Central memory CD8-positive, alpha-beta T cell (primary cell): ENCODE results near the gene ATF6.

Experiments used
- ATAC-seq: fragments of 150-1000 bp; cut with Tn5 transposase; replicated peaks from 2 replicates; pipeline ENCODE4 v1.10.0; 2022; ENCODE audit warnings: mild to moderate bottlenecking, moderate FRiP score, moderate number of reproducible peaks; ENCODE audit not compliant: poor library complexity, severe bottlenecking; ENCODE audit errors: extremely low read depth
- DNase-seq, 2 donors: peaks; one replicate each; pipeline ENCODE4 v3.0.0; 2021; ENCODE audit warnings: low spot score in 2 of 2
- H3K27ac Mint-ChIP-seq: one replicate; pipeline ENCODE4 v1.8.0; 2022; ENCODE audit warnings: low read depth, mild to moderate bottlenecking, moderate library complexity, mixed read lengths
- H3K27me3 Mint-ChIP-seq: one replicate; pipeline ENCODE4 v1.8.0; 2022; ENCODE audit warnings: mixed read lengths
- H3K36me3 Mint-ChIP-seq: one replicate; pipeline ENCODE4 v1.8.0; 2022; ENCODE audit warnings: mild to moderate bottlenecking, moderate library complexity, mixed read lengths; ENCODE audit not compliant: insufficient read depth
- H3K4me1 Mint-ChIP-seq: one replicate; pipeline ENCODE4 v1.8.0; 2022; ENCODE audit warnings: mixed read lengths
- H3K4me3 Mint-ChIP-seq: one replicate; pipeline ENCODE4 v1.8.0; 2022; ENCODE audit warnings: mild to moderate bottlenecking, moderate library complexity, mixed read lengths
- H3K9me3 Mint-ChIP-seq: one replicate; pipeline ENCODE4 v1.8.0; 2022; ENCODE audit warnings: mixed read lengths

ATF6 gene

DNA sequence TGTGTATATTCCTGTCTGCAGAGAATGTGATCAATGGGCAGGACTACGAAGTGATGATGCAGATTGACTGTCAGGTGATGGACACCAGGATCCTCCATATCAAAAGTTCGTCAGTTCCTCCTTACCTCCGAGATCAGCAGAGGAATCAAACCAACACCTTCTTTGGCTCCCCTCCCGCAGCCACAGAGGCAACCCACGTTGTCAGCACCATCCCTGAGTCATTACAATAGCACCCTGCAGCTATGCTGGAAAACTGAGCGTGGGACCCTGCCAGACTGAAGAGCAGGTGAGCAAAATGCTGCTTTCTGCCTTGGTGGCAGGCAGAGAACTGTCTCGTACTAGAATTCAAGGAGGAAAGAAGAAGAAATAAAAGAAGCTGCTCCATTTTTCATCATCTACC lies 192.3 kb downstream of the ATF6 start:
- H3K4me1 Mint-ChIP-seq = peaks cover 48% of the 10 kb centered on the region
- H3K36me3 Mint-ChIP-seq = peaks cover 14% of the 10 kb centered on the region
- DNase-seq (no peak), ATAC-seq (no peak)
- H3K27ac Mint-ChIP-seq = peak overlapping the region; percentile 41
- no peaks in the 10 kb centered on the region for H3K9me3 Mint-ChIP-seq
- no peaks in the 10 kb centered on the region for H3K27me3 Mint-ChIP-seq
- no peak overlapping the region for H3K4me3 Mint-ChIP-seq

DNA sequence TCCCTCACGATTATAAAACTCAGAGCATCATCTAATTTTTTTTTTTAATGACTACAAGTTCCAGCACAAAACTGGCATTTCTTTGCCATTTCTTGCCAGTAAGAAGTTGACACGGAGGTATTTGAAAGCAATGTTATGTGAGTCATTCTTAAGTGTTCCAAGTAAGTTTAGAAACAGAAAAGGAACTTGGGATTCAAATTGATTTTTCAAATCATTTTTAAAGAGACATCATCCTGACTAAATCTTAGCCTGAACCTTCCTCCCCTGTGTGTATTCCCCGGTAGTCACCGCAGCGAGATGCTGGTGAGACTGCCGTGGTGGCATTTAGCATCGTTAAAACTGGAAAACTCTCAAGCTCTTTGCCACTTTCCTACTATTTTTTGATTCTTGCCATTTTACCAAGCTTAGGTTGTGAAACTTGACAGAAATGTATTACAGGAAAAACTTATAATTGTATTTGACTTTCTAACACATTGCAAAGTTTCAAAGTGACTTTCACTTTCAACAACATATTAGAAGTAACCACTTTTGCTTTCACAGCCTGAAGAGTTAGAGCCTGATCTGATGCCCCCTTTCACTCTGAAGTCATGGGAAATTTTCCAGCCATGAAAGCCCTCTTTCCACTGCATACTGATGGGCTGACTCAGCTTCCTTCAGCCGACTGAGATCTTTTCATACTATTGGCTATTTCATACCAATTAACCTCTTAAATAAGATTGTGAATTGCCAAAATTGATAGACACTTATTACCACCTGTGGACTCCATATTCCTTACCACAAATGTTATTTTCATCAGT lies 196.2 kb downstream of the ATF6 start:
- Mint-ChIP-seq H3K36me3 (peaks cover 9% of the 10 kb centered on the region), H3K27ac (peak overlapping the region; percentile 84), H3K4me3 (peak overlapping the region; percentile 82), H3K27me3 (no peaks in the 10 kb centered on the region), H3K9me3 (no peaks in the 10 kb centered on the region), H3K4me1 (peaks cover 32% of the 10 kb centered on the region)
- peak; percentile 58 for ATAC-seq
- no peak for DNase-seq

DNA sequence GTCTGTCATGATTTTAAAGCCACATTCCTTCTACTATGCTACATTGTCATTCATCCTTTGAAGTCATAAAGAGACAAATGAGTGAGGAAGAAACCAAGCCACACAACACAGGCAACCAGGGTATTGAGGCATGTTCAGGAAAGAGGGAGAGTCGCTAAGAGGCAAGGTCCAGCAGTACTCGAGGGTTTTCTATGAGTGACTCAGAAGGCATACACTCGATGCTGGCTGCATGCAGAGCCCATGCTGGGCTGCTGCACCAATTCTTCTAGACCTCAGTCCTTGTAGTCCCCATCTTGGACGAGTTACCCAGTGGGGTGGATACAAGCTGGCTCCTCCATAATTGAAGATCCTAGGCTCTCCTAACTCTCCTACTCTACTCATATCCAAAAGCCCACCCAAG lies 199.9 kb downstream of the ATF6 start:
- Mint-ChIP-seq H3K4me3 (no peak overlapping the region), H3K36me3 (peaks cover 4% of the 10 kb centered on the region), H3K4me1 (peaks cover 18% of the 10 kb centered on the region), H3K27me3 (no peaks in the 10 kb centered on the region), H3K9me3 (no peaks in the 10 kb centered on the region), H3K27ac (no peak overlapping the region)
- DNase-seq = no peak
- no peak for ATAC-seq

DNA sequence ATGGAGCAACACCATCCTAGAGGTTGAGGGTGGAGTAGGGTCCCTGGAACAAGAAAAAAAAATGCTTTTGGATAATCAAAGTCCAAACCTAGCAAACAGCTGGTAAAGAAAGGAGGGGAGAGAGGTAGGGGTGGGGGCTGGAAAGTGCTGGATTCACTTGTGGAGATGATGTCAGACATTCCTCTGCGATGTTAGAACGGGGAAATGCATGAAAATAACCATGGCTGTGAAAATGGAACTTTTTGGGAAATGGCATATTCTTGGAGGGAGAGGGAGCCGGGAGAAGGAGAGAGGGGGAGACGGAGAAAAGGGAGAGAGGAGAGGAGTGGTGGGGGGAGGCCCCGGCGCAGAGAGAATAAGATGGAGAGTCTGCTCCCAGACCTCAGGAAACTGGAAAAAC lies 203.9 kb downstream of the ATF6 start:
- Mint-ChIP-seq H3K36me3 (peaks cover 2% of the 10 kb centered on the region), H3K4me3 (no peak overlapping the region)

DNA sequence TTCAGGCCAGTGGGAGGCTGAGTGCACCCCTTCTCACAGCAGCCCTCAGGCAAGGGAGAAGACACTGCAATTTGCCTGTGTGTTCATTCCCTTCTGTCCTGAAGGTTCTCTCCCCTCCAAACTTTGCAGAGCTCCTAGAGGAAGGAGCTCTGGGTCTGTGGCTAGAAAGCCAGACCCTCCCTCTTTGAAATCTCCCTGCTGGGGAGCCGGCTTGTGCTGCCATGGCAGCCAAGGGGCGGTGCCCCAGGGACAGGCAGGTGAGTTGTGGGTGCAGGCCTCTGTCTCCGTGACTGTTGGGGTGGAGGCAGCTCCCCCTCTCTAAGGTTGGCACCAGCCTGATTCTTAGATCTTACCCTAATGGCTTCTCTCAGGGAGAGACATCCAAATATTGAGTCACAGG lies 204.5 kb downstream of the ATF6 start:
- DNase-seq (no peak), ATAC-seq (no peak)
- no peaks in the 10 kb centered on the region for H3K4me1 Mint-ChIP-seq
- no peak overlapping the region for H3K27ac Mint-ChIP-seq
- H3K36me3 Mint-ChIP-seq = peaks cover 2% of the 10 kb centered on the region
- H3K4me3 Mint-ChIP-seq = no peak overlapping the region
- H3K9me3 Mint-ChIP-seq = no peaks in the 10 kb centered on the region
- H3K27me3 Mint-ChIP-seq = no peaks in the 10 kb centered on the region

More for the DNA sequence above, 203.9 kb downstream of the ATF6 start:
- no peaks in the 10 kb centered on the region for H3K4me1 Mint-ChIP-seq
- no peak overlapping the region for H3K27ac Mint-ChIP-seq
- DNase-seq (no peak), ATAC-seq (no peak)
- H3K9me3 Mint-ChIP-seq = no peaks in the 10 kb centered on the region
- H3K27me3 Mint-ChIP-seq = no peaks in the 10 kb centered on the region

DNA sequence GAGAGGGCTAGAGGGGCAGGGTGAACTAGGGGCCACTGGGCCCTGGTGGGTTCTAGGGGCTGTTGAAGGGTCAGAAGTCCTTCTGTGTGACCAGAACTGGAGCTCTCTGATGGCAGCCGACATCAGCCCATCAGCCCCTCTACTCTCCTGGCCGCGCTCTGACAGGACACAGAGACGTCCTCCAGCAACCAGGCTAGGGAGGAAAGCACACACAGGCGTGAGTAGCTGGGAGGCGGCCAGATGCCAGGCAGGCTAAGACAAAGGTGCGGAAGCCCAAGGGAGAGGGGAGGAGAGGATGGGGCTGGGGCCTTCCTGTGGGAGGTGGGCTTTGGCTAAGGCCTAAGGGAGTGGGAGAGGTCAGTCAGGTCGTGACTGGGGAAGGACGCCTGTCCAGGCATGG lies 206.7 kb downstream of the ATF6 start:
- Mint-ChIP-seq H3K36me3 (peaks cover 2% of the 10 kb centered on the region), H3K4me1 (no peaks in the 10 kb centered on the region), H3K9me3 (no peaks in the 10 kb centered on the region), H3K4me3 (no peak overlapping the region), H3K27ac (no peak overlapping the region), H3K27me3 (no peaks in the 10 kb centered on the region)
- DNase-seq (no peak), ATAC-seq (no peak)

DNA sequence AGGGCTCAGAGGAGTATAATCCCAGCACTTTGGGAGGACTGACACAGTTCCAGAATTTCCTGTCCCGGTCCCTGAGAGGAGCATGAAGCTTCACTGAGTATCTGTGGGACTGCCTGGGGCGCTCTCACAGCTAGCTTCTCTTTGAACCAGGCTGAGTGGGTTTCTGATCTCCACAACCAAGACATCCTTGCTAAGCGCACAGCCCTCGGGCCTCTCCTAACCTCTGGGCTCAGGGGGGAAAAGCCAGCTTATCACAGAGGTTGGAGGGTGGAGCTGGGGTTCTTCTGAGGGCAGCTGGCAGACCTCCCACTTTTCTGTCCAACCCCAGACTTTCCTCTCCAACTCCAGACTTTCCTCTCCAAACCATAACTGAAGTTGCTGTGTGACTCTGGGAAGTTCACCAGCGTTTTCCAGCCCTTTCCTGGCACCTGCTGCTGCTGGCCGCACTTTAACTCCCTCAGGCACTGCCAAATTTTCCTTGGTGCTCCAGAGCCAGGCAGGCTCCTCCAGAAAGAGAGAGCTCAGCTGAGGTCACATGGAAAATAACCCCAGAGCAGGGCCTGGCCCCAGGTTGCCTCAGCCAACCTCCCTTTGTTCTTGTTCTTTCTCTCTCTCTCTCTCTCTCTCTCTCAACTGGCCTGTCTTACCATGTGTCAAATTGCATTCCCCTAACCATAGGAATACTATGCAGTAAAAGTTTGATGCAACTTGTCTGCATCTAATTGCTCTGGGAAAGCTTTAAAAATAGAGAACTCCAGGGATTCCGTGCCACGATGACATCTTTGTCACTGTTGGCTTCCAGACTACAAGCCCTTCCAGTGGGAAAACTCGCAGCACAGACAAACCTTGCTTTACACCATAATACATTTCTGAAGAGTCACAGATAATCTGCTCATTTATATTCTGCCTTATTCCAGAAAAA lies 208.1 kb downstream of the ATF6 start:
- no peaks in the 10 kb centered on the region for H3K27me3 Mint-ChIP-seq
- DNase-seq = no peak
- H3K36me3 Mint-ChIP-seq = peaks cover 2% of the 10 kb centered on the region
- no peak overlapping the region for H3K27ac Mint-ChIP-seq
- no peak for ATAC-seq
- no peaks in the 10 kb centered on the region for H3K9me3 Mint-ChIP-seq
- no peak overlapping the region for H3K4me3 Mint-ChIP-seq
- H3K4me1 Mint-ChIP-seq = no peaks in the 10 kb centered on the region

DNA sequence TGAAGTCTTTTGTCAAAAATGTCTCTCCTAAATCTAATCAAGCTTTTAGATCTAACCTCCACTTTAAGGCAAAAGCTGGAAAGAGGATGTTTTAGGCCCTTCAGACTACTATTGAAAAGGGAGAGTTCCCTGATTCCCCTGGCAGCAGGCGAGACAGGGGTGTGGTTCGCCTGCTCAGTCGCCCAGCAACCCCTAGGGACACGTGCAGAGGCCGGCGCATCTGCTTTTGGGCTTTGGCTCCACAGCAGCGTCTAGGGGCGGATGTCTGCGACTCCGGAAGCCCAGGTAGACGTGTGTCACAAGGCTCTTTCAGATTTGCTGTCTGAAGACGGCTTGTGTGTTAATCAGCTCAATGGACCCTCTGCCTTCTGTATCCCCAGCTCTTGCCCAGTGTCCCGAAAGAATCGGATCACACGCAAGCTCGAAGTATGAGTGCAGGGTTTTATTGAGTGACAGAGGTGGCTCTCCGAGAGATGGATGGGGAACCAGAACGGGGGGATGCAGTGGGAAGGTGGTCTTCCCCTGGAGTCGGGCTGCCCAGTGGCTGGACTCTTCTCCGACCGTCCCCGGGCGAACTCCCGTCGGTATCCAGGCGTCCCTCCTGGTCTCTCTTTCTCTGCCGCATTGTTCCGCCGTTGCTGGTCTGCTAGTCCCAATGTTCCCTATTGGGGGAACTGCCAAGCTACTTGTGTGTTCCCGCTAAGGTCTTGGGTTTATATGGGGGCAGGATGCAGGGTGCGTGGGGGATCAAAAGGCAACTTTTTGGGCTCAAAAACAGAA lies 212.1 kb downstream of the ATF6 start:
- H3K36me3 Mint-ChIP-seq = peaks cover 2% of the 10 kb centered on the region
- H3K9me3 Mint-ChIP-seq = no peaks in the 10 kb centered on the region
- H3K27me3 Mint-ChIP-seq = no peaks in the 10 kb centered on the region
- DNase-seq = no peak
- no peak overlapping the region for H3K4me3 Mint-ChIP-seq
- ATAC-seq = no peak
- no peaks in the 10 kb centered on the region for H3K4me1 Mint-ChIP-seq
- no peak overlapping the region for H3K27ac Mint-ChIP-seq

DNA sequence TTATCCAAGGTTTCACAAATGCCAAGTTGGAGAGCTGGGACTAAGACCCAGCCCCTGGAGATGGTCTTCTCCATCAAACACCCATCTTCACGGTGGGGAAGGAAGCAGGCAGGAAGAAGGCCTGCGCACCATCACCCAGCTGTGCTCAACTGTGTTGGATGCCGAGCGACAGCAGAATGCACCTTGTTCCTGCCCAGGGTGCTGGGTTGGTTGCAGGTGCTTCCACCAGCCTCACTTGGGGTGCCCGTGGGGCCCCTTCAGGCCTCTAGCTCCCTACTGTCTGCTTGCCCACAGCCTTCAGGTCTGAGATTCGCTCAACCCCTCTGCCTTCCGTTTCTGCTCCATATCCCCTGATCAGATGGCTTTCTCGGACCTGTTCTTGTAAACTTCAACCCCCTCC lies 215.0 kb downstream of the ATF6 start:
- H3K27ac Mint-ChIP-seq = no peak overlapping the region
- ATAC-seq = no peak
- H3K4me1 Mint-ChIP-seq = no peaks in the 10 kb centered on the region
- H3K27me3 Mint-ChIP-seq = no peaks in the 10 kb centered on the region
- H3K4me3 Mint-ChIP-seq = no peak overlapping the region
- DNase-seq = no peak
- no peaks in the 10 kb centered on the region for H3K9me3 Mint-ChIP-seq
- H3K36me3 Mint-ChIP-seq = peaks cover 2% of the 10 kb centered on the region

DNA sequence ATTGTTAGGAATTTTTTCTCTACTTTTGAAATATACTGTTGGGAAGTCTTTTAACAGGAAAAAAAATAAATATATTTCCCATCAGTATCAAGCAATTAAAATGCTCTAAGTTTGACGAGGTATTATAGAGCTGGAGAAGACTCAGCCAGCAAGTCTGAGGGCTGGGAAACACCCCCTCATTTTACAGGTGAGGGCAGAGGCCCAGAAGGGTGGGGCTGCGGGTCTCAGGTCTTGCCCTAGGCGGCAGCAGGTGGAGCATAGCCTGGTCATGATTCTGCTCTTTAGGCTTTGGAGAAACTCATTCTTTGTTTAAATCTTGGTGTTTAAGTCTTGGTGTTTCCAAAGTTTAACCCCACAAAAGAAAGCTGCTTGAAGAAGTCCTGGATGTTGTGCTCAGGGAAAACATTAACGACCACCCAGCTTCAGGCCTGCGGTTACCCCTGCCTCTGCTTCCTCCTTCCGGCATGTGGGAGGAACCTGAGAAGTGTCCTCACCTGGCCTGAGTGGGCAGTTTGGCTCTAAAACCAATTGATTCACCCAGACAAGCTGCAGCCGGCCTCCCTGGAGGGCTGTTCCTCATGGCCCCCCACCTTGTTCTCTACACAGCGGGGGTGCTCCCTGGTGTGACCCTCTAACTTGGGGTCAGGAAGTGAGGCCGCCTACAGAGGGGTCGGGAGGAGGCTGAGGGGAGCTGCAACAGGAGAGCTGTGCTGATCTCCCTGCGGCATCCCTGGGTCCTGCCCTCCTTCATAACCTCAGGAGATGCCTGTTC lies 215.8 kb downstream of the ATF6 start:
- Mint-ChIP-seq H3K27me3 (no peaks in the 10 kb centered on the region), H3K27ac (no peak overlapping the region), H3K4me1 (no peaks in the 10 kb centered on the region), H3K4me3 (no peak overlapping the region), H3K36me3 (peaks cover under 1% of the 10 kb centered on the region), H3K9me3 (no peaks in the 10 kb centered on the region)
- DNase-seq (no peak), ATAC-seq (no peak)

DNA sequence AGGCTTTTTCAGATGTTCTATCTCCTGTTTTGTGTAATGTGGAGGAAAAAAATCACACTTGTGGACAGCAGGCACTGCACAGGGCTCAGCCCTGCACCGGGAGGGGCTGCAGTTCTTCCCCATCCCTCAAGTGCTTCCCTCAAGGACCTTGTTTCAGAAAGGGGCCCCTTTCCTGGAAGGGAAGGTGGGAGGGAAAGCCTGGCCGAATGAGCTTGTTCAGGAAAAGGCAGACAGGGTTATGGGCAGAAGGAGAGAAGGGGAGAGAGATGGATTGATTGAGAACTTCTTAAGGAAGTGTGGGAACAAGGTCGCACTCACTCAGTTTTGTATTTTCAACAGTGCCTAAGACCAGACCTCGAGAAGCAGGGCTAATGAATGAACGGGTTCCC lies 216.4 kb downstream of the ATF6 start:
- Mint-ChIP-seq H3K27me3 (no peaks in the 10 kb centered on the region), H3K36me3 (no peaks in the 10 kb centered on the region), H3K4me3 (no peak overlapping the region), H3K9me3 (peaks cover 5% of the 10 kb centered on the region), H3K27ac (no peak overlapping the region), H3K4me1 (no peaks in the 10 kb centered on the region)
- no peak for DNase-seq
- no peak for ATAC-seq

DNA sequence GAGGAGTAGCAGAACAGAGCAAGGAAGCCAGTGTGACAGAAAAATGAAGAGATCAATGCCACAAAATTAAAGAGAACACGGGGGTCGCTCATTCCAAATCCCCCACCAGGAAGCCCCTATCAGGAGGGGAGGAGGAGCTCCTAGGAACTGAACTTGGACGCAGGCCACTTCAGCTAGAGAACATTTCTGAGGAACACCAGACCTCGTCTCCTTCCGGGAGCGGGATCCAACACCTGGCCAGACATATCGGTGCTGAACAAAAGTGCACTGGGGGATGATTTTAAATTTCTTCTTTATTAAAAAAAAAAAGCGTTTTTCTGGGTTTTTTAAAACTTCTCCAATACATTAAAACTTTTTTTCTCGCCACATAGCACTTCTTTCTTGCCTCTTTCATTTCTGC lies 216.8 kb downstream of the ATF6 start:
- H3K27me3 Mint-ChIP-seq = no peaks in the 10 kb centered on the region
- DNase-seq (no peak), ATAC-seq (no peak)
- no peak overlapping the region for H3K27ac Mint-ChIP-seq
- H3K9me3 Mint-ChIP-seq = peaks cover 6% of the 10 kb centered on the region
- H3K4me3 Mint-ChIP-seq = no peak overlapping the region
- no peaks in the 10 kb centered on the region for H3K36me3 Mint-ChIP-seq
- H3K4me1 Mint-ChIP-seq = no peaks in the 10 kb centered on the region
